WI38 (cell line): ENCODE results near the gene TSPAN14.

Experiments
- H3K4me3 ChIP-seq: 2 replicates; pipeline ENCODE4 v1.5.1; 2011; ENCODE audit warnings: low read depth, mild to moderate bottlenecking, control low read depth, low read length
- TF ChIP-seq, protein P1 (sequence below): IDR thresholded peaks from 2 replicates; pipeline ENCODE4 v1.5.1; 2012; ENCODE audit warnings: low read depth, mild to moderate bottlenecking, control low read depth, low read length

TSPAN14 gene

DNA sequence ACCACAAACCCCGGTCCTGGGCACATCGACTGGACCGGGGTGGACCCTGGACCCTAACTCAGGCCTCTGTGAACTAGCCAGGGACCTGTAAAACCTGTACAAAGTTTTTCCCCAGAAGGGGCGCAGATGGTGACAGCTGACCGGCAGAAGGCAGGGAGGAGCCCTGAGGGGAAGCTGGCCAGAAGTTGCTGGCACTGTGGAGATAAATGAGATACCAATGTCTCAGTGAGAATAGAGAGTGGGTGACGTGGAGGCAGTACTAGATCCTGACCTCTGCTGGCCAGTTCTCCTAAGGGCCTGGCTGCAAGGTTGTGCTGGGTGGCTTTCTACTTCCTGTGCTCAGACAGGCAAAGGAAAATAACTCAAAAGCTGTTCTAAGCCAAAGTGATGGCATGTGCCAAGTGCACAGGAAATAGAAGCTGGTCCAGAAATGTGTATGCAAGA lies 10.6 kb upstream of the TSPAN14 start:
- H3K4me3 ChIP-seq: no peak overlapping the region
- TF ChIP-seq, protein P1, sequence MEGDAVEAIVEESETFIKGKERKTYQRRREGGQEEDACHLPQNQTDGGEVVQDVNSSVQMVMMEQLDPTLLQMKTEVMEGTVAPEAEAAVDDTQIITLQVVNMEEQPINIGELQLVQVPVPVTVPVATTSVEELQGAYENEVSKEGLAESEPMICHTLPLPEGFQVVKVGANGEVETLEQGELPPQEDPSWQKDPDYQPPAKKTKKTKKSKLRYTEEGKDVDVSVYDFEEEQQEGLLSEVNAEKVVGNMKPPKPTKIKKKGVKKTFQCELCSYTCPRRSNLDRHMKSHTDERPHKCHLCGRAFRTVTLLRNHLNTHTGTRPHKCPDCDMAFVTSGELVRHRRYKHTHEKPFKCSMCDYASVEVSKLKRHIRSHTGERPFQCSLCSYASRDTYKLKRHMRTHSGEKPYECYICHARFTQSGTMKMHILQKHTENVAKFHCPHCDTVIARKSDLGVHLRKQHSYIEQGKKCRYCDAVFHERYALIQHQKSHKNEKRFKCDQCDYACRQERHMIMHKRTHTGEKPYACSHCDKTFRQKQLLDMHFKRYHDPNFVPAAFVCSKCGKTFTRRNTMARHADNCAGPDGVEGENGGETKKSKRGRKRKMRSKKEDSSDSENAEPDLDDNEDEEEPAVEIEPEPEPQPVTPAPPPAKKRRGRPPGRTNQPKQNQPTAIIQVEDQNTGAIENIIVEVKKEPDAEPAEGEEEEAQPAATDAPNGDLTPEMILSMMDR: 0 out of 2 replicates have a peak, but pooled peaks have one; percentile 9

DNA sequence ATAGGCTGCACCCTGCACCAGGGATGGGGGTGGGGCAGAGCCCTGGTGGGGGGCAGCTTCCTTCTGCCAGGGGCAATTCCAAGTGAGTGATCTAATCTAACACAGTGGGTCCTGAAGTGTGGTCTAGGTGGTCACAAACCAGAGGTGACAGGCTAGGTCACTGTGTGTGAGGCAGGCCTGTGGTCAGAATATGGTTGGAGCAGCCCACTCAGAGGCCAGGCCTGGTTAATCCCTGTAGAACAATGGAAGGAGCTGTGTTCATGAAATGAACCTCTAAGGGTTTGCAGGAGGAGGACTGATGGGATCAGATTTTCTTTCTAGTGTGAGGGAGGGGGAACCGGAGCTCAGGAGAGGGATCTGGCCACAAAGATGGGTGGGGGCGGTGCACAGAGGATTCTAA lies 10.0 kb upstream of the TSPAN14 start:
- H3K4me3 ChIP-seq: no peak overlapping the region
- TF ChIP-seq, protein P1: no peak

DNA sequence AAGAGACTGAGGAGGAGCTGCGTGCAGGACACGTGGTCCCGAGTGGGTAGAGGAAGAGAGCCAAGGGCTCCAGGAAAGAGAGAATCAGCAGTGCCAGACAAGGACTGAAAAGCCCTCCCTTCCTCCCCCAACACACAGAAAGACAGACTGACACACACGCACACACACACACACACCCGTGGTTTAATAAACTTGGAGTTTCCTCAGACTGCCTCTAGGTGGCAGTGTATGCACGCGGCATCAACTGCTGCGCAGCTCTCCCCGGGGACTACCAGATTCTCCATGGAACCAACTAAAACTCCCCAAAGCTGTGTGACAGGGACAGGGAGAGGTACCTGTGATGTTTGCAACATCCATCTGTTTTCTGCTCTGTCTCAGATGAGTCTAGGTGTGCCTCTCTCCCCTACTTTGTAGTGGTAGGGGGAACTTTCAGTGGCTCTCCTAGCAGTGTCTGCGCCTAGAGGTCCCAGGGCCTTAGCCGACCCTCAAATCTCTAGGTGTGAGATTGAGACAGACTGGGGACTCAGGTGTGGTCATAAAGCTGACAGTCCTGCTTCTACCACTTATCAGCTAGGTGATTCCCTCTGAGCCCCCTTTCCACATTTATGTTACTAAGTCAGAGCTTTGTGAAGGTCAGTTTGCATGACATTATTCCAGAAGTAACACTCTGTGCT lies 9.3 kb upstream of the TSPAN14 start:
- no peak overlapping the region for H3K4me3 ChIP-seq
- TF ChIP-seq, protein P1: peak; percentile 95

DNA sequence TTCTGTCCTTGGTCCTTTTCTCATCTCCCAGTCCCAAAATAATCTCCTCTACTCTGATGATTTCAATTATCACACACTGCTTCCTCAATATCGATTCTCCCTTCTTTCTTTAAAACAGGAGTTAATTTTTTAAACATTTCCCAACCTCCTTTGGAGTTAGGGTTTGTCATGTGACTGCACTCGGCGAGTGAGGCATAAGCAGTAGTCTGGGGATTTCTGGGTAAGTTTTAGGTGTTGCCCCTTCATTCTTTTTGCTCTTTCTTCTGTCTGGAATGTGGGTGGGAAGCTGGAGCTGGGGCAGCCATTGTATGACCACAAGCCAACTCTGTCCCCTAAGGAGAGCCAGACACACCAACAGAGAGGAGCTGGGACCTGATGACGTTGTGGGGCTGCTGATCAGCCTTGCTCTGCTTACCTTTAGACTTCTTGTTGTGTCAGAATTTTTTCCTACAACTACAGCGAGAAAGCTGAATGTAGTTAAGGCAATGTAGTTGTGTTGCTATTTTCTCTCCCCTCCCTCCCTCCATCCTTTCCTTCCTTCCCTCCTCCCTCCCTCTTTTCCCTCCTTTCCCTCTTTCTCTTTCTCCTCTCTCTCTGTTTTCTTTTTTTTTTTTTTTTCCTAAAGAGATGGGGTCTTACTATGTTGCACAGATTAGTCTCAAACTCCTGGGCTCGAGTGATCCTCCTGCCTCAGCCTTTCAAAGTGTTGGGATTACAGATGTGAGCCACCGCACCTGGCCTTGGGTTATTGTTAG lies 6.5 kb upstream of the TSPAN14 start:
- TF ChIP-seq, protein P1: no peak
- H3K4me3 ChIP-seq: no peak overlapping the region

DNA sequence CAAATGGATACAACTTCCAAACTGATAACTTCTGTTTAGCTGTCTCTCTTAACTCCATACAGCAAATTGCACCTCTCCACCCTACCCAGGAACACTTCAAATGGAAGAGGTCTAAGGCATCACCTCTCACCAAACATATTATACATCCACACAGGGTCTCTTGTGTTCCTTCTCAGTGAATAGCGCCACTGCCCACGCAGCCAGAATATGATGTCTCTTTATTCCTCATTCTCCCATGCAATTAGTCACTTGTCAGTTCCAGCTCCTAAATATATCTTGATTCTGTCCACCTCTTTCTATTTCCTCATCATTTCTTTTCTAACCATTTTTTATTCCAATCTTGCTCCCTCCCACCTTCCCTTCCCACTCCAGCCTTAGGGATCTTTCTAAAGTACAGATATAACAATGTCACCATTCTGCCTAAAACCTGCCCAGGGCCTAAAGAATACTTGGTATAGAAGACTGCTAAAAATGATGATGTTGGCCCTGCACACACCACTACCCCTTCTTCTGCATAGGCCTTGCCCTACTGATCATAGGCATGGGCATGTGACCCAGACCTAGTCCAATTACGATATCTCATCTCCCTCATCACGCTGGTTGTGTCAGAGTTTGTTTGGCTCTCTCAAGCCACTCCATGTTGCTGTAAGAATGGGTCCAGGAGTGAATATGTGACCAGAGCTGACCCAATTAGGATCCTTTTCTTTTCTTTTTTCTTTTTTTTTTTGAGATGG lies 5.7 kb upstream of the TSPAN14 start:
- no peak overlapping the region for H3K4me3 ChIP-seq
- TF ChIP-seq, protein P1: no peak

DNA sequence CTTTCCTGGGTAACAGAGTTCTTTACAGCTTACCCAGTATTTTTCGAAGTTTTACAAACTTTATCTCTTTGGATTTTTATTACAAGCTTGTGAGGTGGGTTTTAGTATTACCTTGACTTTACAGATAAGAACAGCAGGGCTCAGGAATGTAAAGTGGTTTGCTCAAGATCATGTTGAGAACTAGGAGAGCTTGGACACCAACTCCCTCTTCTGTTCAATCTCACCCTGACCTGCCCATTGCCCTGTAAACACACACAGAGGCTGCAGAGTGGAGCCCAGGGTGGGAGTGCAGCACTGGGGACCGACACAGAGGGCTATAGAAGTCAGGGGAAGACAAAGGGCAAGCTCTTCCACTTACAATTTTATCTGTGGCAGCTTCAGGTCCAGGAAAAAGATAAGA lies 4.6 kb upstream of the TSPAN14 start:
- TF ChIP-seq, protein P1: no peak
- H3K4me3 ChIP-seq: no peak overlapping the region

DNA sequence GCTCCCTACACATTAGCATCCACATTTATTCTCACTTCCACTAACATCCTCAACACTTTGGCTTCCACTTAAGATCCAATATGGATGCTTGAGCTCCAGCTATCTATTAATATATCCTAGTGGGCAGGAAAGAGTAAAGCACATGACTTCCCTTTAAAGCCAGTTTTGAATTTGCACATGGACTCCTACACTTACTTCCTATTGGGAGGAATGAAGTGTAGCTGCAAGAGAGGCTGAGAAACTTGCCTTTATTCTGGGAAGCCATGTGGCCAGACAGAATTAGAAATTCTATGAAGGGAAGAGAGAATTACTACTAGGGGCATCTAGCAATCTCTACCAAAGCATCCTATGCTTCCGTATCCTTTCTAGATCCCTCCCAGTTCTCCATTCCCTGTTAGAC lies 3.0 kb upstream of the TSPAN14 start:
- TF ChIP-seq, protein P1: no peak
- H3K4me3 ChIP-seq: no peak overlapping the region
